GM12891 (cell line): ENCODE data around the gene BCKDHA.

Source experiments
- DNase-seq: peaks from one replicate; pipeline ENCODE4 v3.0.0; 2011; ENCODE audit warnings: low spot score; ENCODE audit not compliant: insufficient read length
- FAIRE-seq: peaks from 2 replicates; lab custom pipeline; 2011; peaks lifted over from hg19 to GRCh38; lab: Jason Lieb, UNC
- PAX5 ChIP-seq: IDR thresholded peaks from 2 replicates; pipeline ENCODE4 v1.6.1; 2011; ENCODE audit warnings: low read length, moderate library complexity, mild to moderate bottlenecking; ENCODE audit not compliant: insufficient read depth, severe bottlenecking
- POLR2A ChIP-seq: IDR thresholded peaks from 2 replicates; pipeline ENCODE4 v1.6.1; 2011; ENCODE audit warnings: low read depth, low read length, control low read depth
- POLR2AphosphoS5 ChIP-seq: IDR thresholded peaks from 2 replicates; pipeline ENCODE4 v1.6.1; 2011; ENCODE audit warnings: low read depth, low read length, control low read depth
- POU2F2 ChIP-seq: IDR thresholded peaks from 2 replicates; pipeline ENCODE4 v1.6.1; 2011; ENCODE audit warnings: low read depth, mild to moderate bottlenecking, control low read depth, low read length, moderate library complexity
- SPI1 ChIP-seq: IDR thresholded peaks from 2 replicates; pipeline ENCODE4 v1.6.1; 2011; ENCODE audit warnings: low read depth, low read length, control low read depth
- TAF1 ChIP-seq: IDR thresholded peaks from 2 replicates; pipeline ENCODE4 v1.6.1; 2011; ENCODE audit warnings: low read depth, low read length, control low read depth

The BCKDHA gene

DNA sequence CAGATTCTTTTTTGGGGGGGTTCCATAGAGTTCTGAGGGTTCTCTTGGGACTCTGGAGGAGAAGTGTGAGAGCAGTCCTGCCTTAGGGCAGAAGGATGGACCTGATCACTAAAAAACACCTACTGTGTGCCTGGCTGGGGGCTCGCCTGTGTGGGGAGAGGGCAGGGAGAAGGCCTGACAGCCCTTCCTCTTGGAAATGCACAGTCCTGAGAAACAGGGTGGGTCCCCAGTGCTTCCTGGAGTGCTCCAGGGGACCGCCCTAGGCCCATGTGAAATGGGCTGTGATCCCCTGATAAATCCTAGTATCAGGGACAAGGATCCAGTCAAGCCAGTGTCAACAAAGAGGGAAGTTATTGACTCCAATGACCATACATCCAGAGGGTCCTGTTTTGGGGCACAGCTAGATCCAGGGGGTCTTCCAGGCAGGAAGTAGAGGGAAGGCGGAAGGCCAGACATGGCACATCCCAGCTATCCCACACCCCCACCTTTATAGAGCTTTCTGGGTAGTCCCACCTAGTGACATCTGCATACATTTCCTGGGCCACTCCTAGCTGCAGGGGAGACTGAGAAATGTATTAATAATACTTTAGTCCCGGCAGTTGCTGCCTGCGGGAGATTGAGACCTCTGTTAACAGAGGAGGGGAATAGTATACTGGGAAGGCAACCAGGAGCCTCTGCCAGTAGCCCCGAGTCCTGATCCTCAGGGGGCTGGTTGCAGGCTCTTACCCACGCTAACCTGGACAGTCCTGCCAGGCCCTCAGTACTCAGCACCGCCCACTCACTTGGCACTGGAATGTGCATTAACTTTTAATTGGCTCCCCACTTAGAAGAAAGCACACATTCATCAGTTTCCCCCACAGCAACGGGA is 13.7 kb downstream of the BCKDHA start:
- DNase-seq (no peak), FAIRE-seq (no peak)
- TF ChIP-seq TAF1 (no peak), POLR2AphosphoS5 (no peak), SPI1 (no peak), PAX5 (no peak), POU2F2 (no peak), POLR2A (no peak)

DNA sequence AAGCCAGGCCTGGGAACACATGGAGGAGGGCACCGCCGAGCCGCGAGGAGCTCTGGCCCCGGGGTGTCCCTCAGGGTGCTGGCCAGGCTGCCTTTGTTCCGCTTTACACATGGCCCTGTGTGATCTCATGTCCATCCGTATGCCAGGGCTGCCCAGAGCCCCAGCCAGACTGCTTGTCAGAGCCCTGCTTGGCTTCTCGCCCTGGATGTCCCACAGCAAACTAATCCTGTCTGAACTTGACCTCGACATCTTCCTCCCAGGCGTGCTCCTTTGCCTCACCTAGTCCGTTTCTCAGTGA is 14.3 kb downstream of the BCKDHA start:
- TF ChIP-seq SPI1: no peak
- TF ChIP-seq TAF1: no peak
- no peak for TF ChIP-seq POLR2A
- no peak for TF ChIP-seq POU2F2
- no peak for TF ChIP-seq POLR2AphosphoS5
- no peak for TF ChIP-seq PAX5
- no peak for DNase-seq
- no peak for FAIRE-seq

DNA sequence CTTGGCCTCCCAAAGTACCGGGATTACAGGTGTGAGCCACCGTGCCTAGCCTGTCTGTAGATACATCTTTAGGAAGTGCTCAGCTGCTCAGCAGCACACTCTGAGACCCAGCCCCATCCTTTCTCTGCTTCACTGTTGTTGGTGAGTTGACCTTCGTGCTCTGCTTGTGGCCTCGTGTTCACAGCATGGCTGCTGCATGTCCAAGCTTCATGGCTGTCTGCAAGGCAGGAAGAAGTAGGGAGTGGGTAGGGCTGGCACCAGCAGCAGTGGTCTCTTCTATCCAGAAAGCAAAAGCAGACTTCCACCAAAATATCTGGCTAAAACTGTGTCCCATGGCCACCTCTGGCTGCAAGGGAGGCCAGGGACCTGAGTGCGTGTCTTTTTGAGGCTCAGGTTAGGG is 15.3 kb downstream of the BCKDHA start:
- TF ChIP-seq TAF1 (no peak), POU2F2 (no peak), SPI1 (no peak), POLR2AphosphoS5 (no peak), POLR2A (no peak), PAX5 (no peak)
- no peak for DNase-seq
- FAIRE-seq: no peak

DNA sequence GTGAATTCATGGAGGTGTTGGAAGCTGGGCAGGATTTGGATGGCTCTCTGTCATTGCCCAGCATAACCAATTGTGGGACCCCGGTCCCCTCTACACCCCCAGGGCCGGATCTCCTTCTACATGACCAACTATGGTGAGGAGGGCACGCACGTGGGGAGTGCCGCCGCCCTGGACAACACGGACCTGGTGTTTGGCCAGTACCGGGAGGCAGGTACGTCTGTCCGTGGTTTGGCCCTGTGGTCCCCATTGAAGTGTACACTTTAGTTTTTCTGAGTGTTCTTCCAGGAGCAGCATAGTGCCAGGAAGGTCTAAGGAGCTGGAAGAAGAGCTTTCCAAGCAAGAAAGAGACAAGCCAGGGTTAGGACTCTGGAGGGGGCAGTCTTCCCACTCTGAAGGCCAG is 16.3 kb downstream of the BCKDHA start:
- FAIRE-seq (no peak), DNase-seq (no peak)
- no peak for TF ChIP-seq POLR2AphosphoS5
- no peak for TF ChIP-seq PAX5
- TF ChIP-seq POLR2A: no peak
- TF ChIP-seq POU2F2: no peak
- TF ChIP-seq TAF1: no peak
- no peak for TF ChIP-seq SPI1

DNA sequence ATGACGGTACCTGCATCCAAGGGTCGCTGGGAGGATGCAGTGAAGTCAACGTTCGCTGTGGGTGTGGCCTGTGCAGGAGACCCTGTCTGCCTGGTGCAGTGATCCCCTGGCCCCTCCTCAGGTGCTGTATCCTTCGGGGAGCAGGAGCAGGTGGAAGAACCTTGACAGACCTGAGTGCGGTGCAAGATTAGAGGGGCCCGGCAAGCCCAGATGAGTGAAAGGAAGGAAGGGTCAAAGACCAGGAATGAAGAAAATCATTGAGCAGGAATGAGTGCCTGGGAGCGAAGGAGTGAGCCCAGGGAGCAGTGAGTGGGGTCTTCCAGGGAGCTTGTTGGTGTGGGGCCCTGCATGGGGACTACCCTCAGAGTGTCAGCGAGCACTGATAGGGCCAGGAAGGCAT is 16.8 kb downstream of the BCKDHA start:
- DNase-seq (no peak), FAIRE-seq (no peak)
- TF ChIP-seq SPI1 (no peak), POLR2A (no peak), PAX5 (no peak), TAF1 (no peak), POU2F2 (no peak), POLR2AphosphoS5 (no peak)

DNA sequence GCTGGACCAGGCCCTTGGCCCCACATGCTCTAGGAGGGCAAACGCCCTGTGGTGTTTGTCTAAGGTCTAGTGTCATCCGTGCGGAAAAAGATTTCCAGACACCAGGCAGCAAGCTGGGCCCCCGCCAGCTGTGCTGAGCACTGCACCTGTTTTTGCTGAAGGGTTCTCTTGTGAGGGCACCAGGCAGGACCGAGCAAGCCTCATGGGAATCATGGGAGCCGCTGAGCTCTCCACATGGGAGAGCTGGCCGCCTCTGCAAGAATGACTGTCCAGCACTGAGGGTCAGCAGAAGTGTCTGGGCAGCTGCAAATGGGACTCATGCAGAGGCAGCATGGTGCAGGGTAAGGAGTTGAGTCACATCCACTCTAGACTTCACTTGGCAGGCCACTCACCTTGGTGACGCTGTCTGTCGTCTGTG is 17.5 kb downstream of the BCKDHA start:
- no peak for TF ChIP-seq POLR2A
- no peak for DNase-seq
- no peak for FAIRE-seq

DNA sequence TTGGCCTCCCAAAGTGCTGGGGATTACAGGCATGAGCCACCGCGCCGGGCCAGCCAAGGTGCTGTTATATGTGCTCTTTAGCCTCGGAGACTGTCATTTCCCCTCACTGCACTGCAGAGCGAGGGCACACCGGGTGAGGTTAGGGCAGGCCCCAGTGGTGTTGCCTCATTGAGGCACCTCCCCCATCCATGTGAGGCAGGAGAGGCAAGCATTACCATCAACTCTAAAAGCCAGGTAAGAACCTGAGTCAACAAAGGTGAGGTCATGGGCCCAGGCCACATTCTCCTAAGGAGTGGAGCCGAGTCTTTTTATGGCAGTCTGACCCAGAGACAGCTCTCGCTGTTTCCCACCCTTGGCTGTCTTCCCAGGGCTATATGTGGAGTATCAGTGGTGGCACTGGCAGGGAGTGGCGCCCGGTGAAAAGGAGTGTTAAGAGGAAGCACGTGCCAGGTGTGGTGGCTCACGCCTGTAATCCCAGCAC is 18.6 kb downstream of the BCKDHA start:
- no peak for DNase-seq
- no peak for TF ChIP-seq POLR2AphosphoS5
- TF ChIP-seq PAX5: no peak
- TF ChIP-seq TAF1: no peak
- no peak for TF ChIP-seq POU2F2
- no peak for TF ChIP-seq POLR2A
- TF ChIP-seq SPI1: no peak
- FAIRE-seq: no peak

DNA sequence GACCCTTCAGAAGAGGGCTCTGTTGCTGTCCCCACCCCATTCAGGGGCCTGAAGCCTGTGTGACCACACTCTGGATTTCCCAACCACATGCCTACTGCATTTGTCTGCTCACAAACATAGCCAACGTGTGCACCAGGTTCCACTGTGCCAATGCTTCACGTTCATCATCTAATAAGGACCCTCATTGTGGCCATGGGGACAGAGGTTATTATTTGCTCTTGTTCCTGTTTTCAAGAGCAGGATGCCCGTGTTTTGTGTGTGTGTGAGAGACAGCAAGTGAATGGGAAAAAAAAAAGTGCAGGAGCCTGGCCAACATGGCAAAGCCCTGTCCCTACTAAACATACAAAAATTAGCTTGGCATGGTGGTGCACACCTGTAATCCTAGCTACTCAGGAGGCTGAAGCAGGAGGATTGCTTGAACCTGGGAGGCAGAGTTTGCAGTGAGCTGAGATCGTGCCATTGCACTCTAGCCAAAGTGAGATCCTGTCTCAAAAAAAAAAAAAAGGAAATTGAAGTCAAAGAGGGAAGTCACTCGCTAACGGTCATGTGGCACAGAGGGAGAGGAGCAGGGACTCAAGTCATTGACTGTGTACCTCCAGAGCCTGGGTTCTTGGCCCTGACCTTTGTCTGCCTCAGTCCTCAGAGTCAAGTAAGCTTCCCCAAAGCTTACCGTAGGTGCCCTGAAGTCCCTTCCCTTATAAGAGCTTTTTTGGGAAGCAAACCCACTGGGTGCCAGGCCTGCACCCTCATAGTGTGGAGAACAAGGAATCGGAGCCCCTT is 22.7 kb downstream of the BCKDHA start:
- no peak for DNase-seq
- FAIRE-seq: no peak
- TF ChIP-seq TAF1 (no peak), POLR2AphosphoS5 (no peak), SPI1 (no peak), POLR2A (no peak), PAX5 (no peak), POU2F2 (no peak)

DNA sequence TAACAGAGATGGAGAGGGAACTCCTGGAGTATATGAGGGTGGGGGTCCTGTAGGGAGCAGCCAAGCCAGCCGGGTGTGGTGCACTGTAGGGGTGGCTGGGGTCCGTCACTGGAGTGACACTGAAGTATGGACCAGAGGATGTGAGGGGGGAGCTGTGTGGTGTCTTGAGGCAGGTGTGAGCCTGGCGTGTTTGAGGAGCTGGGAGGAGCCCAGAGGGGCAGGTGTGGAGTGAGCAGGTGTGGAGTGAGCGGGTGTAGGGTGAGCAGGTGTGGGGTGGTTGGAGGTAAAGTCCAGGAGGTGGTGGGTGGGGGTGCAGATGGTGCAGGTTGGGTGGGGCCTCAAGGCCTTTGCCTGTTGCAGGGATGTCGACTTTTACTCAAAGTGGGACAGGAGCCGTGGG is 23.7 kb downstream of the BCKDHA start:
- TF ChIP-seq POU2F2 (no peak), SPI1 (no peak), PAX5 (no peak), TAF1 (no peak), POLR2AphosphoS5 (no peak), POLR2A (no peak)
- no peak for DNase-seq
- FAIRE-seq: no peak

DNA sequence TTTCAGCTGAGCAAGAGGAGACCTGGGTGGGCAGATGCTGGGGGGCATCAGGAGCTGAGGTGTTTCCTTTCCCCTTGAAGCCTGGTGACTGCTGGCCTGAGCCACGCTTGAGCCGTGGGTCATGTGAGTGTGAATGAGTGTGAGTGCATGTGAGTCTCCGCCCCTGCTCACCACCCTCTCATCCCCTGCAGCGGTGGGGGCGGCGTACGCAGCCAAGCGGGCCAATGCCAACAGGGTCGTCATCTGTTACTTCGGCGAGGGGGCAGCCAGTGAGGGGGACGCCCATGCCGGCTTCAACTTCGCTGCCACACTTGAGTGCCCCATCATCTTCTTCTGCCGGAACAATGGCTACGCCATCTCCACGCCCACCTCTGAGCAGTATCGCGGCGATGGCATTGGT is 24.4 kb downstream of the BCKDHA start:
- no peak for DNase-seq
- no peak for TF ChIP-seq PAX5
- TF ChIP-seq SPI1: no peak
- no peak for FAIRE-seq

DNA sequence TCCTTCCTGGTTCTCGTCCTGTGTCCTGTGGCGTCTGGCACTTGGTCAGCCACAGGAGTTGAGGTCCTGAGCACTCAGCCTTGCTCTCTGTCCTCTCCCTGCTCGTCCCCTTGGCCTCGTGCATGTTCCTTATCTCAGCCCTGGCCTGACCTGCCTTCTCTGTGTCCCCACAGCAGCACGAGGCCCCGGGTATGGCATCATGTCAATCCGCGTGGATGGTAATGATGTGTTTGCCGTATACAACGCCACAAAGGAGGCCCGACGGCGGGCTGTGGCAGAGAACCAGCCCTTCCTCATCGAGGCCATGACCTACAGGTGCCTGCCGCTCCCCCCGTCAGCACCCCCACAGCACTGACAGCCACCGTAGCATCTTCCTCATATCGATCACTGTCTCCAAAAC is 24.8 kb downstream of the BCKDHA start:
- FAIRE-seq: no peak
- TF ChIP-seq PAX5 (no peak), POLR2AphosphoS5 (no peak), SPI1 (no peak), POLR2A (no peak), POU2F2 (no peak), TAF1 (no peak)
- DNase-seq: no peak
